HG02870 (cell line): ENCODE measurements around the gene AK5.

Source experiments
- ATAC-seq: cut with Tn5 transposase; IDR thresholded peaks from one replicate; pipeline ENCODE4 v1.9.1; 2021; ENCODE audit warnings: mild to moderate bottlenecking, moderate library complexity; ENCODE audit not compliant: unreplicated experiment

Gene AK5

DNA sequence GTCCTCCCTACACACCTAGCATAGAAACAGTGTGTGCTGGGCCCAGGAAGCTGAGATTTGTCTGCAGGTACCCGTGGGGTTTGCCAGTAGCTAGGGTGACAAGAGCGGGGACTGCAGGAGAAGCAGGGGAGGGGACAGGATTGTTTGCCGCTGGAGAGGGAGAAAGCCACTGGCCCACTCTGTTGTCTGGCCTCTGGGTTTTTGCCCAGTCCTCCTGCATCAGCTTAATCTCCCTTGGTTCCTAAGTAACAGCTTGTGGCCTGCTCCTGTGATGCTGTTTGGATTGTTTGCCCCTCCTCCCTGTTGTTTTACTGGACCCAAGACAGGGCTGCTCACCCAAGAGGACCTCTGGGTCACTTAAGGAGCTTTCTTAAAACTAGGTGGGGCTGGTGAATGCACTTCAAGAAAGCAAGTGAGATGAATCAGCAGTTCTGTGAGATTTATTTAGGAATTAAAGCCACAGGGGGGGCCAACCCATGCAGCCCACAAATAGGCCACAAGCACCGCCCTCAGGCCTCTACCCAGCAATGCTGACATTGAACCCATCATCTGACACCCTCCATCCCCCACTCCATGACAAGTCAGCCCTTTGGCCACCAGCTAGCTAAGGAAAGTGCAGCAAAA, 257.8 kb downstream of the AK5 start:
- ATAC-seq, result no peak

DNA sequence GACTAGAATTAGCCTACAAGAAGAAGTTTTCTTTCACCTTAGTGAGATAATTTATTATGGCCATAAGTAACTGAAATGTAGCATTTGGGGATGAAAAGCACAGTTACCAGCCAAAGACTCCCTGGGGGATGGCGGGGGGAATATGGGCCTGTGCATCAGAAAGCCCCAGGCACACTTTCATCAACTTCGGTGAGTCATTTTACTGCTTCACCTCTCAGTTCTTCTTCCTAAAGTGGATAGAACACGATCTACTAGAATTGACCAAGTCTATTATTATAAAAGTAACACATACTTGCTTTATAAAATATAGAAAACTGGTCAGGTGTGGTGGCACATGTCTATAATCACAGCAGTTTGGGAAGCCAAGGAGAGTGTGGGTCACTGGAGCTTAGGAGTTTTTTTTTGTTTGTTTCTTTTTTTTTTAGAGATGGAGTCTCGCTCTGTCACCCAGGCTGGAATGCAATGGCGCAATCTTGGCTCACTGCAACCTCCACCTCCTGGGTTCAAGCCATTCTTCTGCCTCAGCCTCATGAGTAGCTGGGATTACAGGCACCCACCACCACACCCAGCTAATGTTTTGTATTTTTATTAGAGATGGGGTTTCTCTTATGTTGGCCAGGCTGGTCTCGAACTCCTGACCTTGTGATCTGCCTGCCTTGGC, 258.8 kb downstream of the AK5 start:
- ATAC-seq, result peak; percentile 51

DNA sequence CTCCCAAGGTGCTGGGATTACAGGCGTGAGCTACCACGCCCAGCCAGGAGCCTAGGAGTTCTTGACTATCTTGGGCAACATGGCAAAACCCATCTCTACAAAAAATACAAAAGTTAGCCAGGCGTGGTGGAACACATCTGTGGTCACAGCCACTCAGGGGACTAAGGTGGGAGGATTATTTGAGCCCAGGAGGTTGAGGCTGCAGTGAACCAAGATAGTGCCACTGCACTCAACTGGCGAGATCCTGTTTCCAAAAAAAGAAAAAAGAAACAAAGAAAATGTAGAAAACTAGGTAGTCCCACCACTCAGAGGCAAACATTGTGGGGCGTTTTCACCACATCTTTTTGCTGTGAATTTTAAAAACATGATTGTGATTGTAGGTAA, 259.3 kb downstream of the AK5 start:
- peak; percentile 29 for ATAC-seq

DNA sequence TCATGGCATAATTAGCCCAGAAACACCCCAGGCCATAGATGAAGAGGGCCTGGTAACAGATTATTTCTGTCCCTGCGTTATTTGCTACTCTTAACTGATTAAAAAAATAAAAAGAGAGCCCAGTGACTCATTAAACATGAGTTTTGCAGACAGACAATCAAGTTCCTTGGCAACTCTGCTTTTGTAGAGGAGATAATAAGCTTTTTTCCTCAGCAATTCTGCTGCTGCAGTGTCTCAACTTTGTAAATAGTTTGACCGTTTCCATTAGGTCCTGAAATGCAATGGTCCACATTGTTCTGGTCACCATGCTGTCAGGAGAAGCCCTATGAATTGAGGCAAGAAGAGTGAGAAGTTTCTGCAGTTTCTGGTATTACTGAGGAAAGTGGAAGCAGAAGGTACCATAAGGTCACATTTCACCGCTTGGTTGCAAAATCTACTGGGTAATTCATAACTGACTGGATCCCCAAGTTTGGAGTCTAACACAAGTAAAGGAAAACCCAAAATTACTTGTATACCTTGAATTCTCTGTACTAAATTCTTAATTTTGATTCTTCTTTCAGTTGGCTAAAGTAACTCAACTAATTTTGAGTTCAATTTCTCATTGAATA, 261.1 kb downstream of the AK5 start:
- no peak for ATAC-seq

DNA sequence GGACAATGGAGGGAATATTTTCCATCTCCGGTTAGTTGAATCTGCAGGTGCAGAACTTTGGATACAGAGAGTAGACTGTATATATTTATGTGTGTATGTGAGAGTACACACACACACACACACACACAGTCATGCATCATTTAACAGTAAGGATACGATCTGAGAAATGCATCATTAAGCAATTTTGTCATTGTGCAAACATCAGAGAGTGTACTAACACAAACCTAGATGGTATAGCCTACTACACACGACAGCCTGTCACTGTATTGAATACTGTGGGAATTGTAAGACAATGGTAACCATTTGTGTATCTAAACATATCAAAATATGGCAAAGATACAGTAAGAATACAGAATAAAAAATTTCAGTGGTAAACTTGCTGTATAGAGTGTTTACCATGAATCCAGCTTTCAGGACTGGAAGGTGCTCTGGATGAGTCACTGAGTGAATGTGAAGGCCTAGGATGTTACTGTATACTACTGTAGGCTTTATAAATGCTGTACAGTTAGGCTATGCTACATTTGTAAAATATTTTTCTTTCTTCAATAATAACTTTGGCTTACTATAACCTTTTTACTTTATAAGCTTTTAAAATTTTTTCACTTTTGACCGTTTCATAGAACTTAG, 262.1 kb downstream of the AK5 start:
- ATAC-seq, result no peak

DNA sequence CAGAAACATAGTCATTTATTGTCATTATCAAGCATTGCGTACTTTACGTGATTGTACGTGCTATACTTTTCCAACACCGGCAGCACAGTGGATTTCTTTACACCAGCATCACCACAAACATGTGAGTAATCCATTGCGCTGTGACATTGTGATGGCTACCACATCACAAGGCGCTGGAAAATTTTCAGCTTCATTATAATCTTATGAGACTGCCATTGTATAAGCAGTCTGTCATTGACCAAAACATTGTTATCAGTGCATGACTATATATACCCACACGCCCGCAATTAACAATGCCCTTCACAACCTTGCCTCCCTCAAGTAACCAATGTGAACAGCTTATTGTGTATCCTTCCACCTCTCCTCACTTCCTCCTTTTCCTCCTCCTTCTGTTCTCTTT, 263.0 kb downstream of the AK5 start:
- ATAC-seq, result no peak

DNA sequence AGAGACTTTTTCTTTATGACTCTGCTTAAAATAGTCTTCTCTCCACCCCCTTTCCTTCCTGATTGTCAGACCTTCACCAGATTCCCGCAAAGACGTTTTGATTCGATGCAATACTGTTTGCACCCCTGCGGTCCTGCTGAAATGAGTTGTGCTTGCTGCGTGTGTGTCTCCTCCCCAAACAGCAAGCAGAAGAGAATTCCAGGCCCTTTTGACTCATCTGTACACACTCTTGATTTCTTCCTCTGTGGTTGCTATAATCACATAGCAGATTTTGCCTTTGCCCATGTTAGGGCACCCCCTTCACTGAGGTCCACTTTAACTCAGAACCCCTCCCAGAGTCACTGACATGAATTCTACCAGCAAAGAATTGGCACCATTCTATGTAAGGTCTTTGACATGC, 264.2 kb downstream of the AK5 start:
- ATAC-seq, result no peak

DNA sequence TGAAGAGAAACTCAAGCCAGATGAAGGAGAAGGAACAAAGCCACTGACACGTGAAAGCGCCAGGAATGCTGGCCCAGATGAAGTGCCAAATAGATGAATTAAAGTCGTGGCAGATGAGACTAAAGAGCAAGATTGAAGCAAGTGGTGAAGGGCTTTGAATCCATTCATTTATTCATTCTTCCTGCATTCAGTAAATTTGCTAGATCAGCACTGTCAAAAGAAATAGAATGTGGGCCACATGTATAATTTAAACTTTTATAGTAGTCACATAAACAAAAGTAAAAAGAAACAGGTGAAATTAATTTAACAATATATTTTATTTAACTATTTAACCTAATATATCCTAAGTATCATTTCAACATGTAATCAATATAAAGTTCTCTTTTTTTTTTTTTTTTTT, 265.1 kb downstream of the AK5 start:
- ATAC-seq, result no peak

DNA sequence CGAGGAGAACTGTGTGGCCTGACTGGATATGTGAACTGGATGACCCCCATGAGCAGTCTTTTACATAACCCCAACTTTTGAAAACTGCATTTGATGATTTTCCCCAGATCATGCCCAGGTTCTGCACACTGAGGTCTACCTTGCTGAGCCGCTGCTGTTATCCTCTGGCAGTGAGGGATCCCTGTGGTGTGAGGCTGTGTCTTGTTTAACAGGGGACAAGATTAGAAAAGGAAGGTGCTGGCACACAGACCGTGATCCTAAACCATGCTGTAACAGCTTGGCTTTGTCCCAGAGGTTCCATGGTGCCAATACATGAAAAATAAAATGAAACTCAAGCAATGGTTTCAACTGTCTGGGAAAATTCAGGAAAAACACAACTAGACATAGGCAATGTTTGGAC, 266.5 kb downstream of the AK5 start:
- ATAC-seq, result no peak

DNA sequence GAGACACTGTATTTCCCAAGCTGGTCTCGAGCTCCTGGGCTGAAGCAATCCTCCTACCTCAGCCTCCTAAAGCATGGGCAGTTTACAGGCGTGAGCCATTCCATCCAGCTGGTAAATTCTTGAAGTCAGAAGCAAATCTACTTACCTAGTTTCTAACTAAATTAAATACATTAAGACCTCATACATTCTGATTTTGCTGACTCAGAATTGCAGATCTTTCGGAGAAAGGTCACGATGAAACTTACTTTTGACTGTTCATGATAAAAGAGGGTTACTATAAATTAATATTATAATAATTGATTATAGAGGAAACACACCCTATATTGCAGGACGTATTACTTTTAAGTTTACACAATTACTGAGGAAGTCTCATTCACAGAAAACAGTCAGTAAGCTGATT, 268.3 kb downstream of the AK5 start:
- no peak for ATAC-seq

DNA sequence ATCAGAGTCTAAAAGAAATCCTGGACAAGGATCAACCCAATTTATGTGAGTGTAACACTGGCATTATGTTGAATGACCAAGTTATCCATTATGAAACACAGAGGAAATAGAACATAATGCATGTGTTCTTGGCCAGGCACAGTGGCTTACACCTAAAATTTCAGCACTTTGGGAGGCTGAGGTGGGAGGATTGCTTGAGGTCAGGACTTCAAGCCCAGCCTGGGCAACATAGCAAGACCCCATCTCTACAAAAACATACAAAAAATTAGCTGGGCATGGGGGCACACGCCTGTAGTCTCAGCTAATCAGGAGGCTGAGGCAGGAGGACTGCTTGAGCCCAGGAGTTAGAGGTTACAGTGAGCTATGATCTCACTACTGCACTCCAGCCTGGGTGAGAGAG, 270.8 kb downstream of the AK5 start:
- ATAC-seq, result no peak

DNA sequence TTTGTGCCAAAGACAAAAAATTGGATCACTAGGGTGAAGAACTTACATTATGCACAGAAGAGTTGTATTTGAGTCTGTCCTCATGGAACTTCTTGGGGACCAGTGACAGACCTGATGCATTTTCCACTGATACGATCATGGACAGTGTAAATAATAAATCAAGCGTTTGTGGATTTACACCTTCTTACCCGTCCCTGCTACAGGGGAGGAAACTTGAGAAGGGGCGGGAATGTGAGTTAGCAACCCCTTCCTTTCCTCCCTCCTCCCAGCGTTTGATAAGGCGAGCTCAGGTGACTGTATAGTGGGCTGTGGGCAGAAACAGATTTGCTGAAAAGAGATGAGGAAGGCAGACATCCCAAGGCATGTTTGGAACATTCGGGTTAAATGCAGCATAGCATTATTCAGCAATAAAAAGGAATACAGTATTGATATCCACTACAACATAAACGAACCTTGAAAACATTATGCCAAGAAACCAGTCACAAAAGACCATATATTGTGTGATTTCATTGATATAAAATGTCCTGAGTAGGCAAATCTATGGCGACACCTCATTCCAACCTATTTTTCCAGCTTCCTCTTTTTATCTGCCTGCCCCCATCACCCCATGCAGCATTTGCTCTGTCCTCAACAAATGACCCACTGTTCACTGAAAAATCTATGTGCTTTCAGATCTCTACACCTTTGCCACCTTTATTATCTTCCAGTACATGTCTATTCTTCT, 271.9 kb downstream of the AK5 start:
- no peak for ATAC-seq

DNA sequence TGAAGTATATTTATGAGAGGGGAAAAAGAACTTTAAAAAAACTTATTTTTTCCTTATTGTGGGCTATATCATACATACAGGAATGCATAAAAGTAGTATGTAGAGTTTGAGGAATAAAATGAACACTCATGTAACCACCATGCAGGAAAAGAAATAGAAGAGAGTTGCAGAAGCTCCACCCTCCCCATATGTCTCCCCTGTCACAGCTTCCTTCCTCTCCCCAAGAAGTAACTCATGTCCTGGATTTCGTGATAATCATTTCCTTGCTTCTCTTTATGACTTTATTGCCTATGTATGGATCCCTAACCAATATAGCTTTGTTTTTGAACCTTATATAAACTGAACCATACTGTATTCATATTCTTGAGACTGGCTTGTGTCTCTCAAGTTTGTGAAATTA, 274.2 kb downstream of the AK5 start:
- no peak for ATAC-seq

DNA sequence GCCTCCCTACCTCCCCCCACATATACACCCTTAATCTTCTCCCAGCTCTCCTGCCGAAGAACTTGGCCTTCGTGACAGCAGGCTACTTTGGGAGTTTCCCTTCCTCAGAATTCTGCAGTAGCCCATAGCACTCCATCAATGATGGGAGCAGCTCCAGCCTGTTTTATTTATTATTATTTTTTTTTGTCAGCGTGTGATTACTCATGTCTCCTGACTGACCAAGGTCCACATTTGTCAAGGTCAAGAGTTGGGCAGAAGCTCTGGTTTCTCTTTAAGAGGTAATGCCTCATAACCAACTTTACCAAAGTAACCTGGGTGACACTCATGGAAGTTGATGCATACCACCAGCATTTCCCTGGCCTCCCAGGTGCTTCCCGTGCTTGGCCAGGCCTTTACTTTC, 275.2 kb downstream of the AK5 start:
- no peak for ATAC-seq

DNA sequence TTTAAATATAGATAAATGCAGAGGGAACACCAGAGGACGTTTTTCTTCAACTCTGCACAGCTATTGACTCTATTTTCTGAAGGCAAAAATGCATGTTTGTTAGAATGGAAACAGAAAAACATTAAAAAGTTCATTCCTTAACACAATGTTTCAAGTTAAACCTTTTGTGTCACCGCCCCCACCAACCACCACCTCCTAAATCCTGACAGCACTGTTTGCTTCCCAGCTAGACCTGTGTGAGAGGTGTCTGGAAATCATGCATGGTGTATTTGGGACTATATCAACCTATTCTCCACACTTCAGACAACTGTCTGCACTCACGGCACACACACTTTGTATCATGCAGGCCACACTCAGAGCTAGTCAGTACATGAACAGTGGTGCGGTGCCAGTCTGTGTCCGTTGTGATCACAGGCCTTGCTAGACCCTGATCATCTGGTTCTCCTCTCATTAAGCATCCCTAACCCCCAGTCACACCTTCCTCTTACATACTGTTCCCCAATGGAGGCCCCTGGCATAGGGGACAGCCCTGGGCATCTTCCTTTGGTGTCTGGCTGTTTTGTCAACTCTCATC, 276.9 kb downstream of the AK5 start:
- no peak for ATAC-seq

DNA sequence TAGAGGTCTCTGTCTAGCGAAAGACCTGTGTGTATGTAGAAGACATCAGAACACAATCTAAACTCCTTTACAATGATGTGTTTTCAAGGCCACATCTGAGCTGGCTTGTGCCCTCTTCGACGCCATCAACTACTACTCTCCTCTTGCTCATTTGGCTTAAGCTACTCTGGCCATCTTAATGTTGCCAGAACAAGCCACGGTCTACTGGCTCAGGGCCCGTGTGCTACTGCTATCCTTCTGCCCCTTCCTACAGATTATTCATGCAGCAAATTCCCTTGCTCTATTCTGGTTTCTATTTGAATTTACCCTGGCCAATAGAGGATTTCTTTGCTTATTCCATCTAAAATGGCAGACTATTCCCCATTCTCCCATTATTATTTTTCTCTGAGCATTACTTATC, 278.9 kb downstream of the AK5 start:
- no peak for ATAC-seq

DNA sequence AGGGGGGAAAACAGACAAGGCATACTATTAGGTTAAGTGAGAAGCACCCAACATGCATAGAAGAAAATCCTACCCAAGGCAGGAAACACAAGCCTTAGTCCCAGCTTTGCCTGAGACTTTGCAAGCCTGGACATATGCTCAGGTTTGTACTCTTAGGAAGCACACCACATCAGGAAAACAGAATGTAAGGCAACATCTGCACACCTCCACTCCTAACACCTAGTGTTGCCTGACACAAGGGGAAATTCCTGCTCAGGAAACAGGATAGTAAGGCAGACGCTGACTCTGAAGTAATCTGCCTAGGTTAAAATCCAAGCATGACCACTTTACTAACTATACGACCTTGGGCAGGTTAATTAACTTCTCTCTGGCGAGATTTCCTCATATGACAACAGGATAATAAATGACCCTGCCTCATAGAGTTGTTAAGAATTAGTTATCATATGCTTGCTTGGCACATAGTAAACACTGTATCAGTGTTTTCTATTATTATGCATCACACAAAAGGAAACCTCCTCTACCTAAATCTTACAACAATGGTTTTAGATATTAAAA, 280.9 kb downstream of the AK5 start:
- no peak for ATAC-seq

DNA sequence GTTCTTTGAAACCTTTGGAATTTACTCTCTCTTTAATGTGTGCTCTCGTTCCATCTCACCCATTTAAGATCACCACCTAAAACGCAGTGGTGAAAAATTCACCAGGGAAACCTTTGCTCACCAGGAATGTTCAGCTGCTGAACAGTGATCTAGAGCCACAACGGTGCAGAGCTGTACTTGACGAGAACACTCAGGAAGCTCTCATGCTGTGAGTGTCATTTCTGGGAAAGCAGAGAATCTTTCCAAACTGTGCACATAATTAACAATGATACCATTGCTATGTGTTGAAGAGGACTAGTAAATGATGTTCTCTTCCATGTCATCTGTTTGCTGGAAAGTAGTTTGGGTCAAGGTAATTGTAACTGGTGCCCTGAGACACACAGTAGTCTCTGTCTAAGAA, 283.5 kb downstream of the AK5 start:
- no peak for ATAC-seq

DNA sequence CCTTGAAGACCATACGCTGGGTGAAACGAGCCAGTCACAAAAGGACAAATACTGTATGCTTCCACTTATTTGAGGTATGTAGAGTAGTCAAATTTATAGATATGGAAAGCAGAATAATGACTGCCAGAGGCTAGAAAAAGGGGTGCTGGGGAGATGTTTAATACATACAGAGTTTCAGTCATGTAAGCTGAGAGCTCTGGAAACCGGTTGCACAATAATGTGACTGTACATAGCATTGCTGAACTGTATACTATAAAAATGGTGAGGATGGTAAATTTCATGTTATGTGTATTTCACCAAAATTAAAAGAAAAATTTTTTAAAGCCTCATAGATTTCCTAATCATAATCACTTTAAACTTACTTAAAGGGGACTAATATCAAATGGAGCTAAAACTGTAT, 289.8 kb downstream of the AK5 start:
- no peak for ATAC-seq

DNA sequence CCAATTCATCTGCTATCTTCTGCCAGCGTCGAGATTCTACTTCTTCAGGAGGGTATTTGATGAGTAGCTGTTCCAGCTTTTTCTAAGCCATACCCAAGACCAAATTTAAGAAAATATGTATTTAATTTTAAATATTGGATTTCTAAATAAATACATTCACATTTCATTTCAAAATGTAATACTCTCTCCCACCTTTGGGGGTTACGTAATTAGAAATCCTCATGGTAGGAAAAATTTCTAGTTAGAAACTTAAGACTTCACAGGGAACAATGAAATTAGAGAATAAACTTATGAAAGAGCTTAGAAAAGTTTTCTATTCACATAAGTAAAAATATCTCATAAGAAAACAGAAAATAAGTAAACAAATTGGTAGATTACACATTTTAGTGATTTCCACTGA, 297.7 kb downstream of the AK5 start:
- ATAC-seq, result no peak

DNA sequence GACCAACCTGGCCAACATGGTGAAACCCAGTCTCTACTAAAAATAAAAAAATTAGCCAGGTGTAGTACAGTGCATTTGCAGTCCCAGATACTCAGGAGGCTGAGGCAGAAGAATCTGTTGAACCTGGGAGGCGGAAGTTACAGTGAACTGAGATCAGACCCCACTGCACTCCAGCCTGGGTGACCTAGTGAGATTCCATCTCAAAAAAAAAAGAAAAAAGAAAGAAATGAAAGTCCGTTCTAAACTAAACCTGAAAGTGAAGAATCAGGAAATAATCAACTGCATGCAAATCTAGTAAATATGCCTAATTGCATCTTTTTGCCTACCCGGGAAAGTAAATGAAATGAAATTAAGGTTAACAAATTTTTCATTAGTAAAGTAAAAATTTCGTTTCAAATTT, 301.1 kb downstream of the AK5 start:
- ATAC-seq, result peak; percentile 52
